Measurements from ENCODE around the gene ZNF692.
A peak's percentile ranks its signal among the peaks of the same experiment; 100 is the strongest.

ZNF692 gene

GRCh38 chr1:248873993-248874533 is 15.2 kb upstream of the ZNF692 start:
- DNase-seq: peak; percentile 93

GRCh38 chr1:248873409-248873992 is 14.6 kb upstream of the ZNF692 start:
- DNase-seq: peak; percentile 98

- DNase-seq: peak; percentile 82
Measured at GRCh38 chr1:248872752-248873408, 14.0 kb upstream of the ZNF692 start.

- DNase-seq: no peak
Measured at GRCh38 chr1:248871837-248872401, 13.0 kb upstream of the ZNF692 start.

- DNase-seq: peak; percentile 91
Measured at GRCh38 chr1:248862998-248863881, 4.4 kb upstream of the ZNF692 start.

GRCh38 chr1:248862695-248862997 is 3.8 kb upstream of the ZNF692 start:
- no peak for DNase-seq

- DNase-seq: no peak
Measured at GRCh38 chr1:248861616-248862015, 2.7 kb upstream of the ZNF692 start.

- no peak for DNase-seq
Measured at GRCh38 chr1:248860007-248860406, 1.1 kb upstream of the ZNF692 start.

GRCh38 chr1:248858096-248858890 is 592 bp downstream of the ZNF692 start:
- DNase-seq: peak; percentile 81

- DNase-seq: no peak
Measured at GRCh38 chr1:248857749-248858095, 1.2 kb downstream of the ZNF692 start.

- no peak for DNase-seq
Measured at GRCh38 chr1:248857201-248857600, 1.7 kb downstream of the ZNF692 start.

- no peak for DNase-seq
Measured at GRCh38 chr1:248856176-248856575, 2.7 kb downstream of the ZNF692 start.

GRCh38 chr1:248855580-248855979 is 3.3 kb downstream of the ZNF692 start:
- no peak for DNase-seq

GRCh38 chr1:248853663-248854375 is 5.1 kb downstream of the ZNF692 start:
- DNase-seq: no peak

- no peak for DNase-seq
Measured at GRCh38 chr1:248852481-248853405, 6.1 kb downstream of the ZNF692 start.

GRCh38 chr1:248851390-248851789 is 7.5 kb downstream of the ZNF692 start:
- DNase-seq: no peak

- no peak for DNase-seq
Measured at GRCh38 chr1:248850536-248851251, 8.2 kb downstream of the ZNF692 start.

- DNase-seq: no peak
Measured at GRCh38 chr1:248850124-248850523, 8.8 kb downstream of the ZNF692 start.

GRCh38 chr1:248849637-248850036 is 9.2 kb downstream of the ZNF692 start:
- no peak for DNase-seq

- DNase-seq: no peak
Measured at GRCh38 chr1:248849152-248849551, 9.7 kb downstream of the ZNF692 start.
